Fibroblast of lung (primary cell): ENCODE measurements around the gene CYP3A5. TPM values are rescaled to one million over a fixed set of nuclear protein-coding genes. Genes with fewer than 3 reads are reported as not detected.
"Not testable (repeated sequence)": the region's sequence is repeated elsewhere in the genome, so short reads cannot be mapped to it uniquely, and the experiment has no call there.

ENCODE experiments used
- DNase-seq, 2 donors: peaks; one replicate each; pipeline versions ENCODE4 v3.0.0 to v3.0.0-alpha.2; 2010; ENCODE audit warnings: low read depth in 2 of 2
- H2AFZ ChIP-seq: 2 replicates; pipeline ENCODE4 v1.5.1; 2012; ENCODE audit warnings: low read length, control low read depth, inconsistent platforms
- H3K27ac ChIP-seq: 2 replicates; pipeline ENCODE4 v1.5.1; 2011; ENCODE audit warnings: low read length, control low read depth; ENCODE audit not compliant: insufficient read depth
- H3K27me3 ChIP-seq: 2 replicates; pipeline ENCODE4 v1.5.1; 2011; ENCODE audit warnings: mild to moderate bottlenecking, low read length; ENCODE audit not compliant: control insufficient read depth, insufficient read depth
- H3K36me3 ChIP-seq: 2 replicates; pipeline ENCODE4 v1.5.1; 2011; ENCODE audit warnings: low read length; ENCODE audit not compliant: control insufficient read depth, insufficient read depth
- H3K4me1 ChIP-seq: 2 replicates; pipeline ENCODE4 v1.5.1; 2011; ENCODE audit warnings: low read length; ENCODE audit not compliant: control insufficient read depth, insufficient read depth; ENCODE audit errors: extremely low read depth
- H3K4me2 ChIP-seq: 2 replicates; pipeline ENCODE4 v1.5.1; 2011; ENCODE audit warnings: low read length, control low read depth; ENCODE audit not compliant: insufficient read depth; ENCODE audit errors: extremely low read depth
- H3K4me3 ChIP-seq, 4 experiments: fragments of 200-600 bp in 1 of 4; sonication (generic) in 1 of 4; replicated peaks in 1 of 4; 2 replicates each; pipeline ENCODE4 v1.5.1; 2011 to 2016; ENCODE audit warnings: low read length in 4 of 4, low read depth in 3 of 4, mild to moderate bottlenecking in 3 of 4, control low read depth in 2 of 4, inconsistent platforms in 1 of 4, mixed read lengths in 1 of 4; ENCODE audit not compliant: insufficient read depth in 1 of 4; ENCODE audit errors: control extremely low read depth in 1 of 4
- H3K79me2 ChIP-seq: 2 replicates; pipeline ENCODE4 v1.5.1; 2012; ENCODE audit warnings: mild to moderate bottlenecking, low read length, inconsistent platforms; ENCODE audit not compliant: control insufficient read depth, insufficient read depth
- H3K9ac ChIP-seq: 2 replicates; pipeline ENCODE4 v1.5.1; 2011; ENCODE audit warnings: mild to moderate bottlenecking, low read length, control low read depth; ENCODE audit not compliant: insufficient read depth
- H3K9me3 ChIP-seq: 2 replicates; pipeline ENCODE4 v1.5.1; 2012; ENCODE audit warnings: low read depth, low read length; ENCODE audit not compliant: control insufficient read depth, insufficient read depth
- H4K20me1 ChIP-seq: 2 replicates; pipeline ENCODE4 v1.5.1; 2011; ENCODE audit warnings: low read length; ENCODE audit not compliant: control insufficient read depth, insufficient read depth; ENCODE audit errors: extremely low read depth
- CTCF ChIP-seq, 2 donors: IDR thresholded peaks in 1 of 2; conservative IDR thresholded peaks in 1 of 2; 1 replicate in 1 of 2; 2 replicates in 1 of 2; pipeline ENCODE4 v1.5.1; 2011 to 2012; ENCODE audit warnings: low read length in 2 of 2, control low read depth in 1 of 2, inconsistent platforms in 1 of 2, low read depth in 1 of 2, mild to moderate bottlenecking in 1 of 2
- polyA plus RNA-seq, 2 donors: library from polyadenylated mRNA; depleted of rRNA in 1 of 2; stranded (reverse) in 1 of 2; unstranded in 1 of 2; fragments of >200 nt; gene quantifications; 2 replicates each; pipeline ENCODE4 v1.2.1, GENCODE V29; 2011 to 2012; ENCODE audit warnings: missing spikeins in 1 of 2
- total RNA-seq: library from RNA; depleted of rRNA; stranded (reverse); fragments of >200 nt; gene quantifications from 2 replicates; pipeline ENCODE4 v1.2.1, GENCODE V29; 2014

The CYP3A5 gene
- total and polyA plus RNA-seq, 2 donors (not counting 1 experiment from before 2014, with no cell fraction given) = 1.9 to 12.4 TPM

- DNase-seq = not testable (repeated sequence)
Measured at GRCh38 chr7:99691658-99692057, 11.9 kb upstream of the CYP3A5 start.

GRCh38 chr7:99690918-99691317 lies 11.1 kb upstream of the CYP3A5 start:
- not testable (repeated sequence) for H3K9me3 ChIP-seq, H3K9ac ChIP-seq, H2AFZ ChIP-seq, H3K4me1 ChIP-seq, DNase-seq, H3K27me3 ChIP-seq, H3K79me2 ChIP-seq, H3K4me2 ChIP-seq, H4K20me1 ChIP-seq, H3K27ac ChIP-seq, H3K36me3 ChIP-seq, H3K4me3 ChIP-seq

More at GRCh38 chr7:99691658-99692057, 11.9 kb upstream of the CYP3A5 start:
- H3K9me3 ChIP-seq, H3K4me1 ChIP-seq, H3K36me3 ChIP-seq, H3K27ac ChIP-seq, H3K79me2 ChIP-seq, H3K4me2 ChIP-seq, H2AFZ ChIP-seq, H3K4me3 ChIP-seq, H4K20me1 ChIP-seq, H3K27me3 ChIP-seq, H3K9ac ChIP-seq: not testable (repeated sequence)

- not testable (repeated sequence) for H3K4me2 ChIP-seq, H3K36me3 ChIP-seq, DNase-seq, H3K27me3 ChIP-seq, H4K20me1 ChIP-seq, H3K4me1 ChIP-seq, H3K27ac ChIP-seq, H3K4me3 ChIP-seq, H3K9ac ChIP-seq, H2AFZ ChIP-seq, H3K79me2 ChIP-seq, H3K9me3 ChIP-seq
Measured at GRCh38 chr7:99685871-99686608, 6.2 kb upstream of the CYP3A5 start.

GRCh38 chr7:99685129-99685758 lies 5.4 kb upstream of the CYP3A5 start:
- no peak overlapping the region for H3K4me2 ChIP-seq
- H3K27ac ChIP-seq = no peak overlapping the region
- peaks cover 3% of the 10 kb centered on the region for H3K27me3 ChIP-seq
- no peak overlapping the region for H3K4me3 ChIP-seq
- no peak overlapping the region for H3K9ac ChIP-seq
- no peaks in the 10 kb centered on the region for H3K9me3 ChIP-seq
- no peaks in the 10 kb centered on the region for H3K36me3 ChIP-seq
- no peaks in the 10 kb centered on the region for H3K4me1 ChIP-seq
- DNase-seq = no peak
- H4K20me1 ChIP-seq = no peaks in the 10 kb centered on the region
- no peak for TF ChIP-seq CTCF (conservative IDR thresholded peaks at IDR 0.05 in 1 of 2, IDR thresholded peaks at IDR 0.05 in 1 of 2; ENCODE audit: low read depth in 1 of 2, low read length in 2 of 2)
- H2AFZ ChIP-seq = no peak overlapping the region
- no peaks in the 10 kb centered on the region for H3K79me2 ChIP-seq
